IMR-90 (cell line): ENCODE results near the gene CFD. TPM values are rescaled to one million over a fixed set of nuclear protein-coding genes. Genes with fewer than 3 reads are reported as not detected.

Experiments
- ATAC-seq: fragments of 200-7000 bp; cut with Tn5 transposase; 2 replicates; pipeline ENCODE4 v1.9.1; 2020; ENCODE audit warnings: low read depth, mild to moderate bottlenecking, moderate library complexity
- BruUV-seq: library from RNA; stranded (reverse); fragments of 400-500 nt; replicated peaks from 2 replicates; lab custom pipeline; 2021; lab: Mats Ljungman, UMichigan
- CTCF ChIA-PET: fragments of 300-600 bp; formaldehyde crosslinking; extraction: SDS; loops from one replicate; lab custom pipeline; 2021; ENCODE audit warnings: antibody characterized with exemption; lab: Yijun Ruan, JAX
- POLR2A ChIA-PET: fragments of 300-600 bp; sonication (Branson Sonifier 250); formaldehyde crosslinking; loops from one replicate; lab custom pipeline; 2022; ENCODE audit warnings: antibody characterized with exemption; ENCODE audit not compliant: unreplicated experiment; lab: Charles Lee
- DNase-seq: peaks from one replicate; pipeline ENCODE4 v3.0.0; 2013
- H2AFZ ChIP-seq: replicated peaks from 2 replicates; pipeline ENCODE3; 2013; ENCODE audit warnings: low read length, mild to moderate bottlenecking; ENCODE audit not compliant: poor library complexity
- H2AK5ac ChIP-seq: 2 replicates; pipeline ENCODE4 v1.6.1; 2013; ENCODE audit warnings: low read depth, low read length, inconsistent platforms
- H2AK9ac ChIP-seq: replicated peaks from 2 replicates; pipeline ENCODE3; 2013; ENCODE audit warnings: mild to moderate bottlenecking, low read depth, low read length, moderate library complexity; ENCODE audit not compliant: poor library complexity
- H2BK120ac ChIP-seq: 2 replicates; pipeline ENCODE4 v1.6.1; 2013; ENCODE audit warnings: low read depth, low read length, inconsistent platforms
- H2BK15ac ChIP-seq: 3 replicates; pipeline ENCODE4 v1.6.1; 2013; ENCODE audit warnings: low read depth, low read length, inconsistent platforms
- H2BK20ac ChIP-seq: 2 replicates; pipeline ENCODE4 v1.6.1; 2013; ENCODE audit warnings: low read depth, mild to moderate bottlenecking, inconsistent platforms, low read length, moderate library complexity
- H2BK5ac ChIP-seq: 2 replicates; pipeline ENCODE4 v1.6.1; 2013; ENCODE audit warnings: mild to moderate bottlenecking, low read depth, low read length, inconsistent platforms; ENCODE audit not compliant: poor library complexity, severe bottlenecking
- H3K14ac ChIP-seq: replicated peaks from 2 replicates; pipeline ENCODE4 v1.6.1; 2013; ENCODE audit warnings: low read depth, low read length, inconsistent platforms
- H3K18ac ChIP-seq: 2 replicates; pipeline ENCODE4 v1.6.1; 2013; ENCODE audit warnings: low read depth, low read length, control low read depth
- H3K23ac ChIP-seq: 2 replicates; pipeline ENCODE4 v1.6.1; 2013; ENCODE audit warnings: low read depth, low read length, inconsistent platforms
- H3K27ac ChIP-seq: 2 replicates; pipeline ENCODE4 v1.5.1; 2013; ENCODE audit warnings: mild to moderate bottlenecking, control low read depth, low read length; ENCODE audit not compliant: insufficient read depth
- H3K27me3 ChIP-seq: 2 replicates; pipeline ENCODE4 v1.6.1; 2013; ENCODE audit warnings: low read length; ENCODE audit not compliant: control insufficient read depth, insufficient read depth
- H3K36me3 ChIP-seq: 2 replicates; pipeline ENCODE4 v1.6.1; 2013; ENCODE audit warnings: low read length, mixed read lengths; ENCODE audit not compliant: control insufficient read depth, insufficient read depth
- H3K4ac ChIP-seq: 2 replicates; pipeline ENCODE4 v1.6.1; 2013; ENCODE audit warnings: low read depth, low read length, inconsistent platforms
- H3K4me1 ChIP-seq: 2 replicates; pipeline ENCODE4 v1.6.1; 2013; ENCODE audit warnings: low read length, mixed read lengths; ENCODE audit not compliant: control insufficient read depth, insufficient read depth
- H3K4me2 ChIP-seq: 2 replicates; pipeline ENCODE4 v1.6.1; 2013; ENCODE audit warnings: low read depth, mild to moderate bottlenecking, control low read depth, low read length, moderate library complexity
- H3K4me3 ChIP-seq: 2 replicates; pipeline ENCODE4 v1.5.1; 2013; ENCODE audit warnings: low read depth, mild to moderate bottlenecking, control low read depth, low read length, moderate library complexity; ENCODE audit not compliant: insufficient read depth
- H3K56ac ChIP-seq: 2 replicates; pipeline ENCODE4 v1.6.1; 2013; ENCODE audit warnings: low read length, inconsistent platforms; ENCODE audit not compliant: insufficient read depth; ENCODE audit errors: extremely low read depth
- H3K79me1 ChIP-seq, 2 experiments: 2 replicates each; pipeline ENCODE4 v1.6.1; 2013; ENCODE audit warnings: low read length in 2 of 2, inconsistent platforms in 1 of 2, low read depth in 1 of 2
- H3K9ac ChIP-seq: 2 replicates; pipeline ENCODE4 v1.6.1; 2013; ENCODE audit warnings: low read depth, low read length, control low read depth
- H3K9me1 ChIP-seq: 2 replicates; pipeline ENCODE4 v1.6.1; 2013; ENCODE audit warnings: low read length, inconsistent platforms; ENCODE audit not compliant: insufficient read depth
- H3K9me3 ChIP-seq: 2 replicates; pipeline ENCODE4 v1.6.1; 2013; ENCODE audit warnings: low read length; ENCODE audit not compliant: control insufficient read depth, insufficient read depth
- H4K20me1 ChIP-seq: 2 replicates; pipeline ENCODE4 v1.6.1; 2013; ENCODE audit warnings: low read length, inconsistent platforms; ENCODE audit not compliant: insufficient read depth
- H4K5ac ChIP-seq: 2 replicates; pipeline ENCODE4 v1.6.1; 2013; ENCODE audit warnings: mild to moderate bottlenecking, low read depth, low read length, control low read depth
- H4K8ac ChIP-seq, 2 experiments: 2 replicates each; pipeline ENCODE4 v1.6.1; 2013; ENCODE audit warnings: low read depth in 2 of 2, low read length in 2 of 2, control low read depth in 1 of 2, inconsistent platforms in 1 of 2
- H4K91ac ChIP-seq: 2 replicates; pipeline ENCODE4 v1.6.1; 2013; ENCODE audit warnings: low read depth, low read length, inconsistent platforms; ENCODE audit not compliant: insufficient read depth
- BHLHE40 ChIP-seq: fragments of 150-350 bp; IDR thresholded peaks from 2 replicates; pipeline ENCODE4 v1.6.1; 2016; ENCODE audit warnings: mild to moderate bottlenecking, low read depth, low read length
- CHD1 ChIP-seq: IDR thresholded peaks from 2 replicates; pipeline ENCODE4 v1.6.1; 2012; ENCODE audit warnings: low read depth, low read length, improper control_type of control experiment
- CTCF ChIP-seq: conservative IDR thresholded peaks from 2 replicates; pipeline ENCODE4 v1.5.1; 2012; ENCODE audit warnings: mild to moderate bottlenecking, low read depth, low read length, improper control_type of control experiment
- ELK1 ChIP-seq: fragments of 150-350 bp; IDR thresholded peaks from 2 replicates; pipeline ENCODE4 v1.6.1; 2016; ENCODE audit warnings: low read depth, mild to moderate bottlenecking, low read length, moderate library complexity, borderline replicate concordance
- FOS ChIP-seq: fragments of 150-350 bp; IDR thresholded peaks from 2 replicates; pipeline ENCODE4 v1.6.1; 2016; ENCODE audit warnings: low read depth, low read length
- MAFK ChIP-seq: IDR thresholded peaks from 2 replicates; pipeline ENCODE4 v1.6.1; 2012; ENCODE audit warnings: low read depth, low read length, improper control_type of control experiment
- MAZ ChIP-seq: IDR thresholded peaks from 2 replicates; pipeline ENCODE4 v1.6.1; 2012; ENCODE audit warnings: low read depth, mild to moderate bottlenecking, low read length, improper control_type of control experiment, moderate library complexity, borderline replicate concordance
- MXI1 ChIP-seq: IDR thresholded peaks from 2 replicates; pipeline ENCODE4 v1.6.1; 2012; ENCODE audit warnings: low read depth, mild to moderate bottlenecking, low read length, moderate library complexity, borderline replicate concordance
- NFE2L2 ChIP-seq: fragments of 150-350 bp; IDR thresholded peaks from 2 replicates; pipeline ENCODE4 v1.6.1; 2016; ENCODE audit warnings: low read depth, mild to moderate bottlenecking, low read length
- POLR2A ChIP-seq: IDR thresholded peaks from 2 replicates; pipeline ENCODE4 v1.6.1; 2012; ENCODE audit warnings: mild to moderate bottlenecking, low read depth, low read length
- RAD21 ChIP-seq: IDR thresholded peaks from 2 replicates; pipeline ENCODE4 v1.6.1; 2012; ENCODE audit warnings: low read length, improper control_type of control experiment
- RCOR1 ChIP-seq: IDR thresholded peaks from 2 replicates; pipeline ENCODE4 v1.6.1; 2012; ENCODE audit warnings: mild to moderate bottlenecking, low read length, improper control_type of control experiment; ENCODE audit not compliant: insufficient replicate concordance
- RFX5 ChIP-seq: IDR thresholded peaks from 2 replicates; pipeline ENCODE4 v1.8.0; 2012; ENCODE audit warnings: low read depth, mild to moderate bottlenecking, low read length, moderate library complexity
- SMC3 ChIP-seq: fragments of 150-350 bp; IDR thresholded peaks from 2 replicates; pipeline ENCODE4 v1.6.1; 2016; ENCODE audit warnings: low read depth, mild to moderate bottlenecking, antibody characterized with exemption, low read length, moderate library complexity
- USF2 ChIP-seq: fragments of 150-350 bp; IDR thresholded peaks from 2 replicates; pipeline ENCODE4 v1.6.1; 2017; ENCODE audit warnings: mild to moderate bottlenecking, antibody characterized with exemption, low read length, low read depth
- WGBS, 2 experiments: methylation state at CpG; one replicate each; pipeline versions ENCODE4 v1.1.5 to v1.1.7; 2013; ENCODE audit warnings: missing lambda C conversion rate in 2 of 2; ENCODE audit not compliant: insufficient read length in 1 of 2; ENCODE audit errors: extremely low coverage in 2 of 2; 5-methylcytosine and 5-hydroxymethylcytosine counted together
- dilution Hi-C: fragments of 300-500 bp; cut with HindIII; formaldehyde crosslinking; loops from one replicate; pipeline ENCODE4 v1.14.3; 2018; ENCODE audit warnings: low sequenced_read_pairs; ENCODE audit not compliant: unreplicated experiment
- in situ Hi-C: fragments of 300-500 bp; cut with MboI; formaldehyde crosslinking; loops from 3 replicates; pipeline ENCODE4 v1.14.3; 2019; ENCODE audit warnings: low sequenced_read_pairs, inconsistent platforms, mixed read lengths
- intact Hi-C: fragments of 100-400 bp; cut with micrococcal nuclease; formaldehyde crosslinking; loops from 2 replicates; pipeline ENCODE4 v1.10.0; 2022
- polyA plus RNA-seq, 3 experiments: library from polyadenylated mRNA; depleted of rRNA; stranded (reverse); fragments of >200 nt; gene quantifications; 2 replicates each; pipeline ENCODE4 v1.2.3, GENCODE V29; 2012; ENCODE audit warnings: low replicate concordance in 1 of 3
- total RNA-seq: library from RNA; depleted of rRNA; stranded (reverse); fragments of >200 nt; gene quantifications from 2 replicates; pipeline ENCODE4 v1.2.3, GENCODE V29; 2012

Gene CFD
- total and polyA plus RNA-seq, 2 of the 4 experiments (the other 2 are of a cell fraction) = 1.4 to 2.8 TPM

GRCh38 chr19:840519-841206 is 18.8 kb upstream of the CFD start, which contains the start of gene PRTN3:
TSS of gene PRTN3 (plus strand) at chr19:840999. CDS start at chr19:841009, 10 bp downstream.
- dilution Hi-C loops = no loop called here
- intact Hi-C loops = no loop called here
- Histone ChIP-seq H3K23ac (no peak within 1 kb of the TSS), H4K8ac (no peak within 1 kb of the TSS), H3K4me2 (no peak within 1 kb of the TSS), H3K79me1 (no peaks in the 10 kb centered on the region), H2AFZ (no peak within 1 kb of the TSS), H4K5ac (no peak within 1 kb of the TSS), H3K4ac (no peak within 1 kb of the TSS), H2BK5ac (no peak within 1 kb of the TSS), H3K4me3 (no peak within 1 kb of the TSS), H3K56ac (no peak within 1 kb of the TSS), H3K27ac (no peak within 1 kb of the TSS), H3K18ac (no peak within 1 kb of the TSS), H4K91ac (no peak within 1 kb of the TSS), H3K9me1 (no peaks in the 10 kb centered on the region), H3K9ac (no peak within 1 kb of the TSS), H3K4me1 (peaks cover 2% of the 10 kb centered on the region; the same call in 1 of the 2 replicates), H3K9me3 (no peaks in the 10 kb centered on the region), H2AK9ac (no peak within 1 kb of the TSS), H3K27me3 (peaks cover 21% of the 10 kb centered on the region), H2AK5ac (no peak within 1 kb of the TSS), H3K36me3 (no peaks in the 10 kb centered on the region), H3K14ac (no peak within 1 kb of the TSS), H2BK20ac (no peak within 1 kb of the TSS), H2BK15ac (no peak within 1 kb of the TSS), H2BK120ac (no peak within 1 kb of the TSS), H4K20me1 (no peaks in the 10 kb centered on the region; the same call in 1 of the 2 replicates)
- WGBS, 2 experiments = 69% methylated on average over 7 of the region's 24 CpGs; no CpG with 5 or more reads in 1 of the 2 experiments
- in situ Hi-C loops = no loop called here
- TF ChIP-seq USF2 = no peak
- no peak for TF ChIP-seq POLR2A
- no peak for TF ChIP-seq CHD1
- no peak for TF ChIP-seq RAD21
- no peak for TF ChIP-seq FOS
- TF ChIP-seq RFX5 = no peak
- no peak for TF ChIP-seq NFE2L2
- TF ChIP-seq CTCF = no peak
- TF ChIP-seq MAFK = no peak
- TF ChIP-seq RCOR1 = no peak
- no peak for TF ChIP-seq MXI1
- TF ChIP-seq BHLHE40 = no peak
- no peak for TF ChIP-seq SMC3
- TF ChIP-seq MAZ = no peak
- no peak for TF ChIP-seq ELK1
- no TSS peak for BruUV-seq
- DNase-seq = no peak
- CTCF ChIA-PET = no interaction called here
- POLR2A ChIA-PET = interaction anchor here (0.5 kb wide), 1 partner anchor 57 kb away, joined by 8 read pairs; no protein-coding TSS in a partner anchor
- ATAC-seq = no peak
